Pulmonary artery endothelial cell (primary cell): ENCODE data around the gene CLDN10. TPM values are rescaled to one million over a fixed set of nuclear protein-coding genes. Genes with fewer than 3 reads are reported as not detected.
"Not testable (repeated sequence)": the region's sequence is repeated elsewhere in the genome, so short reads cannot be mapped to it uniquely, and the experiment has no call there.

Experiments
- DNase-seq: peaks from one replicate; pipeline ENCODE4 v3.0.0-alpha.2; 2011; ENCODE audit warnings: low read depth, low spot score
- total RNA-seq: library from RNA; depleted of rRNA; stranded (reverse); fragments of >200 nt; gene quantifications from 2 replicates; pipeline ENCODE4 v1.2.3, GENCODE V29; 2014

Gene CLDN10
- total RNA-seq = 0.28 and 0.40 TPM in 2 replicates

GRCh38 chr13:95552539-95553441 is at the start of gene CLDN10:
TSS of gene CLDN10 (plus strand) at chr13:95552720. CDS start at chr13:95552754, 34 bp downstream.
- no peak for DNase-seq

GRCh38 chr13:95503662-95504061 is 48.9 kb upstream of the CLDN10 start:
- DNase-seq = no peak

- no peak for DNase-seq
Observed at GRCh38 chr13:95505265-95505664, 47.3 kb upstream of the CLDN10 start.

GRCh38 chr13:95505986-95506385 is 46.5 kb upstream of the CLDN10 start:
- DNase-seq = no peak

GRCh38 chr13:95507991-95508390 is 44.5 kb upstream of the CLDN10 start:
- no peak for DNase-seq

GRCh38 chr13:95508996-95509395 is 43.5 kb upstream of the CLDN10 start:
- no peak for DNase-seq

GRCh38 chr13:95509521-95510310 is 42.8 kb upstream of the CLDN10 start:
- DNase-seq = no peak

GRCh38 chr13:95510950-95511349 is 41.6 kb upstream of the CLDN10 start:
- no peak for DNase-seq

GRCh38 chr13:95512424-95512823 is 40.1 kb upstream of the CLDN10 start:
- DNase-seq = no peak

- no peak for DNase-seq
Observed at GRCh38 chr13:95512957-95513356, 39.6 kb upstream of the CLDN10 start.

GRCh38 chr13:95515606-95516005 is 36.9 kb upstream of the CLDN10 start:
- DNase-seq = not testable (repeated sequence)

- no peak for DNase-seq
Observed at GRCh38 chr13:95516021-95516420, 36.5 kb upstream of the CLDN10 start.

GRCh38 chr13:95516492-95516891 is 36.0 kb upstream of the CLDN10 start:
- DNase-seq = no peak

GRCh38 chr13:95523598-95523997 is 28.9 kb upstream of the CLDN10 start:
- no peak for DNase-seq

GRCh38 chr13:95524264-95524901 is 28.1 kb upstream of the CLDN10 start:
- DNase-seq = no peak

GRCh38 chr13:95527955-95528354 is 24.6 kb upstream of the CLDN10 start:
- no peak for DNase-seq

GRCh38 chr13:95530178-95530577 is 22.3 kb upstream of the CLDN10 start:
- DNase-seq = peak; percentile 60

- DNase-seq = no peak
Observed at GRCh38 chr13:95533545-95534160, 18.9 kb upstream of the CLDN10 start.

GRCh38 chr13:95535243-95535642 is 17.3 kb upstream of the CLDN10 start:
- peak; percentile 71 for DNase-seq

- no peak for DNase-seq
Observed at GRCh38 chr13:95536632-95537241, 15.8 kb upstream of the CLDN10 start.

GRCh38 chr13:95540888-95541287 is 11.6 kb upstream of the CLDN10 start:
- no peak for DNase-seq
